GM21717 (cell line): Measurements from ENCODE around the gene TEK.
"Not testable (repeated sequence)": the region's sequence is repeated elsewhere in the genome, so short reads cannot be mapped to it uniquely, and the experiment has no call there.

ENCODE experiments used
- ATAC-seq: cut with Tn5 transposase; IDR thresholded peaks from one replicate; pipeline ENCODE4 v1.9.1; 2021; ENCODE audit warnings: mild to moderate bottlenecking, moderate library complexity; ENCODE audit not compliant: unreplicated experiment

TEK gene

GRCh38 chr9:27108981-27109541, at the start of gene TEK:
Gene TEK, plus strand, starts transcription at chr9:27109225. Its CDS starts 366 bp downstream, at chr9:27109591.
- ATAC-seq: no peak

DNA sequence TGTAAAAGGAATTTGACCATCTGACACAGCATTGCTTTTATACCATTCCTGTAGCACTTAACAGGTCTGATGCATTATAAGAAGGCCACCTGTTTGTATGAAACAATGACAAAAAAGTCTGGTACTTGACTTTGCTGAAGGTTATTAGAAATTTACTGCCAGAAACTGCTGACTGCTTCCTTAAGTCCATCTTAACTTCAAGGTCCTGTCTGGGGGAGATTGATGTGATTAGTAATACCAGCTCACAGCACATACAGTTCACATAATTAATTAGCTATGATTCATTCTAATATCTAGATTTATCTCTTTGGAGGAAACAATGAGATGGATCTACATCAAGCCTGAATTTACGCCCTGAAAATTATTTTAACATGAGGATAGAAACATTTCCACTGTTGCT, 49.6 kb upstream of the TEK start:
- no peak for ATAC-seq

- ATAC-seq: no peak
These were observed 49.1 kb upstream of the TEK start for GRCh38 chr9:27059907-27060306.

- no peak for ATAC-seq
These were observed 43.7 kb upstream of the TEK start for GRCh38 chr9:27065288-27065687.

- ATAC-seq: no peak
These were observed 34.9 kb upstream of the TEK start for GRCh38 chr9:27073841-27074728.

GRCh38 chr9:27078685-27079084, 30.3 kb upstream of the TEK start:
- no peak for ATAC-seq

DNA sequence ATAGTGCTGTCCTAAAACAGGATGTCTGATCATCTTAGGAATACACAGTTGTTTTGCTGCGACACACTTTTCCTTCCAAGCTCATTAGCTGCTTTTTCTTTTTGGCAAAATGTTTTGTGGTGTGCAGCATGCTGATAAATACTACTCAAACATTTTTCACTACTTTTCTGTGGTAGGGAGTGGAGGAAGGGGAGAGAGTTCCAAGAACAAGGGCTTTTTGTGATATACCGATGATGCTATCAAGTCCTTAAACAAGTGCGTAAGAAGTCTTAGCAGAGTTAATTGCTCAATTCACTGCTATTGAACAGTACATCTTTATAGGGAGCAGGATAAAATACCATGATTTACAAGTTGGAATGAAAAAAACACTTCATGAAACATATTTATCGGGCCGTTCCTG, 23.6 kb upstream of the TEK start:
- no peak for ATAC-seq

GRCh38 chr9:27086818-27087680, 22.0 kb upstream of the TEK start:
- ATAC-seq: no peak

DNA sequence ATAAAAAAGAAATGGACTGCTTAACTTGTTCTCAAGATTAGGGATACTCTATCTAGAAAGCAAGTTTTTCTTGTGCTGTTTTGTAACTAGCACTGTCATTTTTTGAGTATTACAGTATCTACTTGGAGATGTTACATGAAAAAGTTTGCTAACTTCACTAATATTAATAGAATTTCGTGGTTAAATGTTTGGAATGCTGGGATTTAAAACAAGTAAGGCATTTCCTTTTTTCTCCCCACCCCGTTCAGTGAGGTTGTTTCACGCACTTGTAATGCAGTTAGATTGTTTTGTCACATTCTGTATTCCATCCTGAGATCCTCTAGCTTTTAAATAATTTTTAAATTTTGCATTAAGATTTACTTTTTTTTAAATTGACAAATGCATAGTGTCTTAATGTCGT, 20.0 kb upstream of the TEK start:
- ATAC-seq: no peak

DNA sequence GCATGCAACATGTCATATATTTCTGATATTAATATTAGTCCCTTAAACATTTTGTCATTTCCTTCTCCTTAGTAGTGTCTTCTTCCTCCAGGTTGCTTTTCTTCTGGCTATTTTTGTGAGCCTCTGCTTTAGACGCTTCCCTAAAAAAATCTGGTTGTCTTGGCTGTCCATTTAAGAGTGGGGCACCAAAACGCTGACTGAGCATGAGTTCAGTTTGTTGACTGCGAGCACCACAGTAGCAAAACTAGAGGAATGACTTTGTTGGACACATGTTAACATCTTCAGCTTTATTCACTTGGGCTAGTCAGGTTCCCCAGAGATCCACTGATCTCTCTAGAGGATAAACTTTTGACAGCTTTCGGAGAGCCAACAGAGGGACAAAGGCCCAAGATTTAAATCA, 19.3 kb upstream of the TEK start:
- no peak for ATAC-seq

- ATAC-seq: no peak
These were observed 18.8 kb upstream of the TEK start for GRCh38 chr9:27090231-27090630.

DNA sequence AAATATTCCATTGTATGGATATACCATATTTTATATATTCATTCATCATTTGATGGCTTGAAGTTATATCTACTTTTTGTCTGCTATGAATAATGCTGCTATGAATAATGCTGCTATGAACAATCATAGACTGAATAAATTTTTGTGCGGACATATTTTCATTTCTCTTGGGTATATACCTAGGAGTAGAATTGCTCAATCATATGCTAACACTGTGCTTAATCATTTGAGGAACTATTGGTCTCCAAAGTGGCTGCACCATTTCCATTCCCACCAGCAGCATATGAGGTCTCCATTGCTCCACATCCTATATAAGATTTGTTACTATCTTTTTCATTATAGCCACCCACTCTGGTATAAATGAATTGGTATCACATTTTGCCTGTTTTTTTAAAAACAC, 18.3 kb upstream of the TEK start:
- ATAC-seq: no peak

DNA sequence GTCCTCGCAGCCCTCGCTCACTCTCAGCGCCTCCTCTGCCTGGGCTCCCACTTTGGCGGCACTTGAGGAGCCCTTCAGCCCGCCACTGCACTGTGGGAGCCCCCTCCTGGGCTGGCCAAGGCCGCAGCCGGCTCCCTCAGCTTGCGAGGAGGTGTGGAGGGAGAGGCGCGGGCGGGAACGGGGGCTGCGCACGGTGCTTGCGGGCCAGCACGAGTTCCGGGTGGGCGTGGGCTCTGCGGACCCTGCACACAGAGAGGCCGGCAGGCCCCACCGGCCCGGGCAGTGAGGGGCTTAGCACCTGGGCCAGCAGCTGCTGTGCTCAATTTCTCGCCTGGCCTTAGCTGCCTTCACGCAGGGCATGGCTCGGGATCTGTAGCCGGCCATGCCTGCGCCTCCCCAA, 16.5 kb upstream of the TEK start:
- not testable (repeated sequence) for ATAC-seq

- ATAC-seq: not testable (repeated sequence)
These were observed 15.5 kb upstream of the TEK start for GRCh38 chr9:27093384-27094067.

DNA sequence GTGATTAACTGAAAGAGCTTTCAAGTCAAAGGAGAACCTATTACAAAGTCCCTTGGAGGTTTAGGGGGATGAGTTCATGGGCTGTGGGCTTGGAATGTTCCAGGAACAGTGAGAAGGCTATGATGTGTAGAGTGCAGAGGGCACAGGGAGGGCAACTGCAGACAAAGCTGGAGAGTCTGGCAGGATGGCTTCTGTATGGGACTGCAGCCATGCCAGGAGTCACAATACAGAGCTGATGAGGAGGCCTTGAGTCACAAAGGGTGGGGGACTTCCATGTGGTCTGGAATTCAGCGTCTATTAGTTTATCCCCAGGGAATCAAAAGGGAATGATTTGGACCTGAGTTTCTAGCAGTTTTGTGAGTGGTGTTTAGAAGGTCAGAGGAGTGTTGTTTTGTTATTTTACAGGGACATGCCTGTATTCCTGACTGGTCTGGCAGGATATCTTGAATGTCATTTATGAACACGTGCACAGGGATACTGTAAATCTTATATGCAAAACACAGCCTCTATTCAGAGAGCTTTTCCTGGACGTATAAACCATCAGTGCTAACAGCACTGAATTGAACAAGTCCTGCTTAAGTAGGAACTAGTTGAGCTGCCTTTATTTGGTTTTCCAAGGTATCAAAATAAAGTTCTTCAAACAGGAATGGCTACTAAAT, 14.3 kb upstream of the TEK start:
- ATAC-seq: no peak

- ATAC-seq: no peak
These were observed 1.8 kb upstream of the TEK start for GRCh38 chr9:27107241-27107640.

GRCh38 chr9:27109621-27110020, 596 bp downstream of the TEK start:
- no peak for ATAC-seq

DNA sequence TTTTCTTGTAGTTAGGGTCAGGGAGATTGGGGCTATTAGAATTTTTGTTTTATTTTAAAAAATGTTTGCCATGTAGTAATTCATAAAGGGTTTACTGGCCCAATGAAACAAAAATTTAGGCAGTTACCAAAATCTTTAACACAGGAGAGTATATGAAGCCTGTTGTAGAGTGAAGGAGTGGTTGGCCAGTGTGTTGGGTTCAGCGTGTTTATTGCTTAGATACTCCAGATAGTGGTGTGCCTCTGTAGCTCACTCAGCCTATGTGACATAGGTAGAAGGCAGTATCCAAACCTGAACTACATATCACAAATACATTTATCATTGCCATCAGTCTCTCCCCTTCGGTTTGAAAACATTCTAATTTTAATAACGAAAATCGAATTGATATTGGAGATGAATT, 1.2 kb downstream of the TEK start:
- no peak for ATAC-seq

DNA sequence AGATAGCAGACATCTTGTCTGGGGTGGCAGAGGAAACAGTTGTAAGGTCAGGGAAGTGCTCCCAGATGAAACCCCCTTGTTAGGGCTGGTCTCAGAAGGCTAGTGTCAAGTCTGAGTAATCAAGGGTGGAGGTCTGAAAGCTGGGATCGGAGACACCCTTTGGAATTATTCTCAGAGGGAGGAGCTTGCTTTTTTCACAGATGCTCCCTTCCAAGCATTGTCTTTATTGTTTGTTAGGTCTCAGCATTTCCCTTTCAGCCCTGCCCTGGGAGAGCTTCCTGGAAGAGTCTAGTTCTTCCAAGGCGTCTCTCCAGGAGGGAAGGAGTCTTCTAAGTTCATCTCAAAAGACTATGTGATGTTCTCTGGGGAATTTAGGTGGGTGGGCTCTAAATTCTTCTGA, 3.2 kb downstream of the TEK start:
- no peak for ATAC-seq

- ATAC-seq: no peak
These were observed 8.6 kb downstream of the TEK start for GRCh38 chr9:27117489-27118135.
